ENCODE measurements around the gene SVEP1.

DNA sequence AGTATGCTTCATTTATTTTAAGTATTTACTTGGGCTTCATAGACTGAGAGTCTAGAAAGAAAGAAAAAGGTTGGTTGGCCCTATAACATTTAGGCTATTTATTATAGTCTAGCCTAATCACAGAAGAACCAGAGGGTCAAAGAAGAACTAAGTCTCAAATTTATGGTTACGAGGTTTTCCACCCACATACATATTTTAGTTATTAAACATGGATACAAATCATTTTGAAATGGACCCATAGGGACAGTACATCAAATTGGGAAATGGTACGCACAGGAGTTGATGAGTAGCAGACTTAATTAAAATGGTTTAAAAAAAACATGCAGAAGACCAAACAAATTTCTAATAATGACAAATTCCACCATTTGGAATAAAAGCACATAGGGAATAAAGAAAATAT is 17.7 kb downstream of the SVEP1 start:
- TF ChIP-seq SUZ12 (IDR thresholded peaks at IDR 0.05) (no peak), ELF4 (IDR thresholded peaks at IDR 0.05) (no peak), NFRKB (IDR thresholded peaks at IDR 0.05) (no peak), ZNF384 (IDR thresholded peaks at IDR 0.05) (no peak), HDGF (IDR thresholded peaks at IDR 0.05; ENCODE audit: borderline replicate concordance) (no peak), TARDBP (IDR thresholded peaks at IDR 0.05) (no peak), BHLHE40 (IDR thresholded peaks at IDR 0.05; ENCODE audit: borderline replicate concordance) (no peak), SP1 (IDR thresholded peaks at IDR 0.05) (no peak), FOXM1 (IDR thresholded peaks at IDR 0.05; ENCODE audit: borderline replicate concordance) (no peak), FOXA1 (IDR thresholded peaks at IDR 0.05) (no peak), ARNT (IDR thresholded peaks at IDR 0.05) (no peak)

Measured in HEK293T (cell line).